ENCODE measurements around the gene LRP11. TPM values are rescaled to one million over a fixed set of nuclear protein-coding genes. Genes with fewer than 3 reads are reported as not detected.

The LRP11 gene
- total and polyA plus RNA-seq, 8 donors, result 5.4 to 22.2 (median 15.2) TPM

- FAIRE-seq, result no peak
- H3K9me3 ChIP-seq, result no peaks in the 10 kb centered on the region
Measured at GRCh38 chr6:149769676-149770075, 94.5 kb downstream of the LRP11 start.

More at GRCh38 chr6:149769676-149770075, 94.5 kb downstream of the LRP11 start:
- TF ChIP-seq CTCF (IDR thresholded peaks at IDR 0.05), result no peak
- DNase-seq (peak in 1 of 6 donors; percentile 35), ATAC-seq (peak; percentile 28 to 79 (median 48))
- Histone ChIP-seq H3K36me3 (peaks cover 4 to 16% (median 5%) of the 10 kb centered on the region in 3 donors), H3K4me1 (no peaks in the 10 kb centered on the region), H3K4me3 (no peak overlapping the region), H3K27me3 (no peaks in the 10 kb centered on the region), H3K27ac (no peak overlapping the region)
- WGBS, 2 donors, result 26 to 31% methylated on average over 2 of the region's 2 CpGs
- intact Hi-C loops (cut with DNase I), result no loop called here

Other genes with a start within 250 kb of the LRP11 start
- 1 to 10 TPM; 3.5 to 6.5 (median 4.8) TPM for gene KATNA1, start 215.6 kb downstream of the LRP11 start, total RNA-seq
- gene KATNA1, start 215.6 kb downstream of the LRP11 start, polyA plus RNA-seq, result 1 to 10 TPM; 3.5 to 7.7 TPM
- gene LATS1, start 146.3 kb downstream of the LRP11 start, total RNA-seq, result 10 to 100 TPM in 3 of 6 donors, 1 to 10 TPM in 3; 8.8 to 17.4 (median 10.4) TPM
- gene LATS1, start 146.3 kb downstream of the LRP11 start, polyA plus RNA-seq, result 1 to 10 TPM; 5.2 to 6.1 TPM
- 10 to 100 TPM; 13.1 to 21.0 (median 16.6) TPM for gene NUP43, start 117.8 kb downstream of the LRP11 start, total RNA-seq
- 1 to 10 TPM; 7.2 to 7.8 TPM for gene NUP43, start 117.8 kb downstream of the LRP11 start, polyA plus RNA-seq
- gene PCMT1, start 114.6 kb downstream of the LRP11 start, total RNA-seq, result 10 to 100 TPM; 20.3 to 33.2 (median 26.9) TPM
- 10 to 100 TPM in 1 of 2 donors, 1 to 10 TPM in 1; 9.7 to 35.6 TPM for gene PCMT1, start 114.6 kb downstream of the LRP11 start, polyA plus RNA-seq
- gene RAET1E, start 33.8 kb upstream of the LRP11 start, total RNA-seq, result under 1 TPM in 1 of 6 donors, not detected in 5; 0.09 TPM
- gene RAET1E, start 33.8 kb upstream of the LRP11 start, polyA plus RNA-seq, result not detected
- under 1 TPM in 1 of 6 donors, not detected in 5; 0.31 TPM for gene RAET1G, start 58.8 kb upstream of the LRP11 start, total RNA-seq
- under 1 TPM in 1 of 2 donors, not detected in 1; 0.30 TPM for gene RAET1G, start 58.8 kb upstream of the LRP11 start, polyA plus RNA-seq
- under 1 TPM in 3 of 6 donors, not detected in 3; 0.25 to 0.37 (median 0.34) TPM for gene ULBP2, start 77.7 kb upstream of the LRP11 start, total RNA-seq
- under 1 TPM; 0.19 TPM for gene ULBP2, start 77.7 kb upstream of the LRP11 start, polyA plus RNA-seq
- gene ULBP1, start 99.6 kb upstream of the LRP11 start, total RNA-seq, result 1 to 10 TPM in 1 of 6 donors, under 1 TPM in 3, not detected in 2; 0.04 to 1.3 (median 0.09) TPM
- gene ULBP1, start 99.6 kb upstream of the LRP11 start, polyA plus RNA-seq, result under 1 TPM in 1 of 2 donors, not detected in 1; 0.02 TPM
- under 1 TPM in 2 of 6 donors, not detected in 4; 0.46 to 0.53 TPM for gene RAET1L, start 161.2 kb upstream of the LRP11 start, total RNA-seq
- gene RAET1L, start 161.2 kb upstream of the LRP11 start, polyA plus RNA-seq, result not detected
- gene ULBP3, start 204.8 kb upstream of the LRP11 start, total RNA-seq, result under 1 TPM; 0.56 to 0.98 (median 0.83) TPM
- gene ULBP3, start 204.8 kb upstream of the LRP11 start, polyA plus RNA-seq, result under 1 TPM; 0.38 to 0.70 TPM

Data from pancreas (tissue), 10 donors.